ENCODE data around the gene NPBWR2. TPM values are rescaled to one million over a fixed set of nuclear protein-coding genes. Genes with fewer than 3 reads are reported as not detected.
A peak's percentile ranks its signal among the peaks of the same experiment; 100 is the strongest.

The NPBWR2 gene
- total RNA-seq, 1 experiment from 2014 or later: not detected

- Mint-ChIP-seq H3K27me3 (ENCODE audit: insufficient read depth, unreplicated experiment) (no peaks in the 10 kb centered on the region), H3K4me3 (ENCODE audit: unreplicated experiment) (peak overlapping the region; percentile 73), H3K9me3 (ENCODE audit: unreplicated experiment) (no peaks in the 10 kb centered on the region), H3K4me1 (ENCODE audit: insufficient read depth, unreplicated experiment) (peaks cover 8% of the 10 kb centered on the region), H3K36me3 (ENCODE audit: insufficient read depth, unreplicated experiment) (peaks cover 6% of the 10 kb centered on the region), H3K27ac (ENCODE audit: low read depth, unreplicated experiment) (peak overlapping the region; percentile 83)
- intact Hi-C loops (cut with micrococcal nuclease): no loop called here
- BruUV-seq (replicated peaks): no TSS peak
- CTCF ChIA-PET: interaction anchor here (0.6 to 8.9 kb wide), 4 partner anchors 9 to 207 kb away, joined by 5 to 93 read pairs (median 16); no protein-coding TSS in a partner anchor
- no peak for DNase-seq (ENCODE audit: unreplicated experiment)
- TF ChIP-seq CTCF (IDR thresholded peaks at IDR 0.05; ENCODE audit: unreplicated experiment): no peak
- POLR2A ChIA-PET: interaction anchor here (0.6 to 2.0 kb wide), 6 partner anchors 13 to 54 kb away, joined by 3 to 10 read pairs (median 4); partner anchors contain the start of gene TCEA2
Measured at GRCh38 chr20:64078934-64079272, 28.5 kb downstream of the NPBWR2 start.

DNA sequence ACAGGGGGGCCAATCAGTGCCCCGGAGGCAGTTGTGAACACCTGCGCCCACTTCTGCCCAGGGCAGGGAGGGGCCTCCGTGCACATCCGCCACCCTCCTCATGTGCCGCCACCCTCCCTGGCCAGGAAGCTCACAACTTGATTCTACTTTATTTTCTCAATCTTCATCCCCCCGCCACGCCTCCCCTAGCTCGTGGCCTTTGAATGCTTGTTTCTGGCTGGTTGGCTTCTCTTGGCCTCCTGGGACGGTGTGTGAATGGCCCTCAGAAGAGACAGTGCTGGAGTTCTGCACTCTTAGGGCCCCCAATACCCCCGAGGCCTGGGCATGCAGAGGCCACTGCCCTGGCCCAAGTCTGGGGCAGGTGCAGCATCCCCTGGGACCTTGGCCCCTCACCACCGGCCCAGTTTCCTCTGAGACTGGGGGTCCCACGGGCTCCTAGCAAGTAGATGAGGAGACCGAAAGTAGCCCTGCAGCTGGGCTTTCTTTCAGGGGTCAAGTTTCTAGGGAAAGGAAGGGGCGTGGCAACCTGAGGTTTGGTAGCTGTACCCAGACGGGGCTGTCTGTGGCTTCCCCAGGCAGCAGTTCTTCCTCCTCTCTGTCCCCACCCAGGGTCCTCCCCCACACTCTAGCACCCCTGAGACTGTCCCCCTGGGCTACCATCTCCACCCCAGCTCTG, 29.4 kb downstream of the NPBWR2 start:
- no peak overlapping the region for H3K27ac Mint-ChIP-seq (ENCODE audit: low read depth, unreplicated experiment)
- peaks cover under 1% of the 10 kb centered on the region for H3K36me3 Mint-ChIP-seq (ENCODE audit: insufficient read depth, unreplicated experiment)
- H3K9me3 Mint-ChIP-seq (ENCODE audit: unreplicated experiment): no peaks in the 10 kb centered on the region
- no peak for DNase-seq (ENCODE audit: unreplicated experiment)
- TF ChIP-seq CTCF (IDR thresholded peaks at IDR 0.05; ENCODE audit: unreplicated experiment): no peak
- CTCF ChIA-PET: interaction anchor here (4.5 kb wide), 1 partner anchor 8 kb away, joined by 25 read pairs; no protein-coding TSS in a partner anchor
- no TSS peak for BruUV-seq (replicated peaks)
- intact Hi-C loops (cut with micrococcal nuclease): no loop called here
- POLR2A ChIA-PET: interaction anchor here (0.5 to 2.0 kb wide), 3 partner anchors 13 to 214 kb away, joined by 3 to 10 read pairs (median 8); partner anchors contain the start of gene TCEA2
- H3K27me3 Mint-ChIP-seq (ENCODE audit: insufficient read depth, unreplicated experiment): no peaks in the 10 kb centered on the region
- no peak overlapping the region for H3K4me3 Mint-ChIP-seq (ENCODE audit: unreplicated experiment)
- H3K4me1 Mint-ChIP-seq (ENCODE audit: insufficient read depth, unreplicated experiment): peaks cover 8% of the 10 kb centered on the region

GRCh38 chr20:64077541-64077875, 29.9 kb downstream of the NPBWR2 start:
- H3K4me3 Mint-ChIP-seq (ENCODE audit: unreplicated experiment): no peak overlapping the region
- ChIA-PET POLR2A (interaction anchor here (2.0 kb wide), 1 partner anchor 16 kb away, joined by 10 read pairs; the partner anchor contains the start of gene TCEA2), CTCF (interaction anchor here (4.5 kb wide), 1 partner anchor 8 kb away, joined by 25 read pairs; no protein-coding TSS in a partner anchor)
- no peak for TF ChIP-seq CTCF (IDR thresholded peaks at IDR 0.05; ENCODE audit: unreplicated experiment)
- no peak for DNase-seq (ENCODE audit: unreplicated experiment)
- no TSS peak for BruUV-seq (replicated peaks)
- intact Hi-C loops (cut with micrococcal nuclease): no loop called here
- H3K36me3 Mint-ChIP-seq (ENCODE audit: insufficient read depth, unreplicated experiment): no peaks in the 10 kb centered on the region
- no peaks in the 10 kb centered on the region for H3K27me3 Mint-ChIP-seq (ENCODE audit: insufficient read depth, unreplicated experiment)
- no peak overlapping the region for H3K27ac Mint-ChIP-seq (ENCODE audit: low read depth, unreplicated experiment)
- peaks cover 8% of the 10 kb centered on the region for H3K4me1 Mint-ChIP-seq (ENCODE audit: insufficient read depth, unreplicated experiment)
- no peaks in the 10 kb centered on the region for H3K9me3 Mint-ChIP-seq (ENCODE audit: unreplicated experiment)

- POLR2A ChIA-PET: interaction anchor here (0.9 to 1.3 kb wide), 2 partner anchors 15 to 44 kb away, joined by 3 to 4 read pairs; no protein-coding TSS in a partner anchor
- H3K27ac Mint-ChIP-seq (ENCODE audit: low read depth, unreplicated experiment): no peak overlapping the region
- intact Hi-C loops (cut with micrococcal nuclease): no loop called here
- CTCF ChIA-PET: interaction anchor here (1.0 to 1.5 kb wide), 2 partner anchors 10 to 42 kb away, joined by 4 read pairs; no protein-coding TSS in a partner anchor
- BruUV-seq (replicated peaks): no TSS peak
- H3K9me3 Mint-ChIP-seq (ENCODE audit: unreplicated experiment): no peaks in the 10 kb centered on the region
- no peak for DNase-seq (ENCODE audit: unreplicated experiment)
- H3K36me3 Mint-ChIP-seq (ENCODE audit: insufficient read depth, unreplicated experiment): no peaks in the 10 kb centered on the region
- peaks cover 8% of the 10 kb centered on the region for H3K4me1 Mint-ChIP-seq (ENCODE audit: insufficient read depth, unreplicated experiment)
- no peaks in the 10 kb centered on the region for H3K27me3 Mint-ChIP-seq (ENCODE audit: insufficient read depth, unreplicated experiment)
- TF ChIP-seq CTCF (IDR thresholded peaks at IDR 0.05; ENCODE audit: unreplicated experiment): no peak
- no peak overlapping the region for H3K4me3 Mint-ChIP-seq (ENCODE audit: unreplicated experiment)
Measured at GRCh38 chr20:64077094-64077493, 30.3 kb downstream of the NPBWR2 start.
